GM12892 (cell line): ENCODE data around the gene COL23A1.

Experiments
- POLR2A ChIP-seq: IDR thresholded peaks from 2 replicates; pipeline ENCODE4 v1.6.1; 2011; ENCODE audit warnings: low read depth, low read length, control low read depth
- POLR2AphosphoS5 ChIP-seq: IDR thresholded peaks from 2 replicates; pipeline ENCODE4 v1.6.1; 2011; ENCODE audit warnings: low read depth, low read length, control low read depth

DNA sequence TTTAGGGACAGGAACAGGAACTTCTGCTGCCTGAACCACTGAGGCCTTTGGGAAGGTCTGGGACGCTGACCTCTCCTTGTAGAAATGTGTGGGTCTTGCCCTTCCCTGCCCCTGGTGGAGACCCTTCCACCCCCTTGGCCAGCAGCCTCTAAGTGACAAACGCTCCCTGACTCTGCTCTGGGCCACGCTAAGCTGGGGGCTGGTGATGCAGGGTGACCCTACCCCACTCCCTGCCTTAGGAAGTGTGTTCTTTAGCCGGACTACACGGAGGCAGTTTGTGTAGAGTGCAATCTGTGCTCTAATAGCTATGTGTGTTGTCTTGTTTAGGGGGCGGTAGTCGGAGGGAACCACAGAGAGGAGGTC, 123.0 kb downstream of the COL23A1 start:
- TF ChIP-seq POLR2AphosphoS5, result no peak
- TF ChIP-seq POLR2A, result no peak
